HCT116 (cell line): Measurements from ENCODE around the gene SUCLG1. TPM values are rescaled to one million over a fixed set of nuclear protein-coding genes. Genes with fewer than 3 reads are reported as not detected.

Source experiments
- ATAC-seq: fragments of 200-7000 bp; cut with Tn5 transposase; 2 replicates; pipeline ENCODE4 v1.9.1; 2020; ENCODE audit warnings: mild to moderate bottlenecking, moderate library complexity
- BruUV-seq: library from RNA; stranded (reverse); fragments of 400-500 nt; replicated peaks from 2 replicates; lab custom pipeline; 2021; lab: Mats Ljungman, UMichigan
- CTCF ChIA-PET: fragments of 300-600 bp; sonication (Branson Sonifier 250); formaldehyde crosslinking; loops from one replicate; lab custom pipeline; 2021; ENCODE audit warnings: antibody characterized with exemption; lab: Charles Lee
- POLR2A ChIA-PET: fragments of 300-600, 350-600 bp; sonication (Branson Sonifier 250); formaldehyde crosslinking; loops from one replicate; lab custom pipeline; 2021; ENCODE audit warnings: antibody characterized with exemption; lab: Charles Lee
- RAD21 ChIA-PET, 2 experiments: fragments of 300-600 bp; sonication (Branson Sonifier 250); formaldehyde crosslinking; loops; one replicate each; lab custom pipeline; 2023; ENCODE audit warnings: low total read pairs in 2 of 2; ENCODE audit not compliant: uncharacterized antibody in 2 of 2, unreplicated experiment in 2 of 2, low non-redundant PET in 1 of 2; lab: Charles Lee
- DNase-seq: peaks from one replicate; pipeline ENCODE4 v3.0.0-alpha.2; 2010; ENCODE audit warnings: low read depth, low spot score
- H2AFZ ChIP-seq: fragments of 200-600 bp; shearing (Covaris generic), sonication (generic); 2 replicates; pipeline ENCODE4 v1.6.1; 2017; ENCODE audit warnings: low read depth, mixed run types, mixed read lengths, antibody characterized with exemption, low read length; ENCODE audit not compliant: poor library complexity, severe bottlenecking
- H3K27ac ChIP-seq: 2 replicates; pipeline ENCODE4 v1.5.1; 2012; ENCODE audit warnings: low read depth, low read length
- H3K27me3 ChIP-seq: fragments of 200-600 bp; sonication (generic); 2 replicates; pipeline ENCODE4 v1.6.1; 2016; ENCODE audit warnings: mixed run types, low read length, mixed read lengths; ENCODE audit not compliant: insufficient read depth
- H3K36me3 ChIP-seq, 2 experiments: fragments of 200-500 bp in 1 of 2; fragments of 200-600 bp in 1 of 2; sonication (Bioruptor generic) in 1 of 2; sonication (generic) in 1 of 2; 2 replicates each; pipeline versions ENCODE4 v1.5.1 to v1.6.1; 2014 to 2016; ENCODE audit warnings: low read length in 2 of 2, inconsistent platforms in 1 of 2, mixed read lengths in 1 of 2, mixed run types in 1 of 2; ENCODE audit not compliant: insufficient read depth in 2 of 2, control insufficient read depth in 1 of 2
- H3K4me1 ChIP-seq, 2 experiments: fragments of 200-600 bp in 1 of 2; sonication (generic) in 1 of 2; 2 replicates each; pipeline versions ENCODE4 v1.5.1 to v1.6.1; 2012 to 2017; ENCODE audit warnings: low read length in 2 of 2, inconsistent platforms in 1 of 2, mild to moderate bottlenecking in 1 of 2, mixed read lengths in 1 of 2, mixed run types in 1 of 2, moderate library complexity in 1 of 2; ENCODE audit not compliant: insufficient read depth in 2 of 2, control insufficient read depth in 1 of 2
- H3K4me2 ChIP-seq: fragments of 200-600 bp; sonication (generic); 2 replicates; pipeline ENCODE4 v1.6.1; 2017; ENCODE audit warnings: mixed run types, low read length, mixed read lengths
- H3K4me3 ChIP-seq, 2 experiments: fragments of 200-600 bp in 1 of 2; sonication (generic) in 1 of 2; replicated peaks in 1 of 2; 2 replicates each; pipeline ENCODE4 v1.5.1; 2011 to 2016; ENCODE audit warnings: low read length in 2 of 2, control low read depth in 1 of 2, low read depth in 1 of 2, mild to moderate bottlenecking in 1 of 2, mixed read lengths in 1 of 2, mixed run types in 1 of 2
- H3K79me2 ChIP-seq: fragments of 200-600 bp; sonication (generic); 2 replicates; pipeline ENCODE4 v1.6.1; 2017; ENCODE audit warnings: mild to moderate bottlenecking, mixed run types, low read length, moderate library complexity, mixed read lengths; ENCODE audit not compliant: insufficient read depth
- H3K9ac ChIP-seq: fragments of 200-600 bp; sonication (generic); 2 replicates; pipeline ENCODE4 v1.6.1; 2016; ENCODE audit warnings: low read length, mixed read lengths
- H3K9me2 ChIP-seq: fragments of 200-600 bp; sonication (generic), shearing (Covaris generic); 2 replicates; pipeline ENCODE4 v1.6.1; 2017; ENCODE audit warnings: mixed run types, mild to moderate bottlenecking, moderate library complexity; ENCODE audit not compliant: insufficient read depth
- H3K9me3 ChIP-seq, 2 experiments: fragments of 200-500 bp in 1 of 2; fragments of 200-600 bp in 1 of 2; sonication (Bioruptor generic) in 1 of 2; sonication (generic) in 1 of 2; 2 replicates each; pipeline ENCODE4 v1.6.1; 2014 to 2017; ENCODE audit warnings: low read length in 2 of 2, mixed read lengths in 2 of 2, inconsistent platforms in 1 of 2, low read depth in 1 of 2, mild to moderate bottlenecking in 1 of 2, mixed run types in 1 of 2, moderate library complexity in 1 of 2; ENCODE audit not compliant: control insufficient read depth in 1 of 2, insufficient read depth in 1 of 2
- H4K20me1 ChIP-seq: fragments of 200-600 bp; sonication (generic), shearing (Covaris generic); 2 replicates; pipeline ENCODE4 v1.6.1; 2017; ENCODE audit warnings: mixed run types, mild to moderate bottlenecking, moderate library complexity; ENCODE audit not compliant: insufficient read depth
- CEBPB ChIP-seq: IDR thresholded peaks from 2 replicates; pipeline ENCODE4 v1.6.1; 2012; ENCODE audit warnings: low read depth
- EGR1 ChIP-seq: IDR thresholded peaks from 2 replicates; pipeline ENCODE4 v1.6.1; 2012; ENCODE audit warnings: low read depth
- ELF1 ChIP-seq: IDR thresholded peaks from 2 replicates; pipeline ENCODE4 v1.6.1; 2012; ENCODE audit warnings: low read depth, borderline replicate concordance
- EZH2phosphoT487 ChIP-seq: fragments of 200-600 bp; IDR thresholded peaks from 2 replicates; pipeline ENCODE4 v1.6.1; 2018; ENCODE audit warnings: antibody characterized with exemption, borderline replicate concordance
- FOSL1 ChIP-seq: IDR thresholded peaks from 2 replicates; pipeline ENCODE4 v1.6.1; 2012; ENCODE audit warnings: low read depth
- JUND ChIP-seq: IDR thresholded peaks from 2 replicates; pipeline ENCODE4 v1.6.1; 2012
- RAD21 ChIP-seq: IDR thresholded peaks from 2 replicates; pipeline ENCODE4 v1.6.1; 2012; ENCODE audit warnings: low read depth, mild to moderate bottlenecking
- SIN3A ChIP-seq: IDR thresholded peaks from 2 replicates; pipeline ENCODE4 v1.6.1; 2012; ENCODE audit warnings: low read depth
- SP1 ChIP-seq: IDR thresholded peaks from 2 replicates; pipeline ENCODE4 v1.6.1; 2012; ENCODE audit warnings: low read depth
- SRF ChIP-seq: IDR thresholded peaks from 2 replicates; pipeline ENCODE4 v1.6.1; 2012; ENCODE audit warnings: low read depth
- TCF7L2 ChIP-seq: IDR thresholded peaks from 2 replicates; pipeline ENCODE4 v1.7.0; 2011; ENCODE audit warnings: borderline replicate concordance, inconsistent platforms; ENCODE audit not compliant: insufficient read depth, insufficient read length; ENCODE audit errors: extremely low read depth
- YY1 ChIP-seq: IDR thresholded peaks from 2 replicates; pipeline ENCODE4 v1.6.1; 2011; ENCODE audit warnings: low read length, low read depth, moderate library complexity, mild to moderate bottlenecking; ENCODE audit not compliant: insufficient replicate concordance; ENCODE audit errors: extremely low read depth
- ZNF274 ChIP-seq: fragments of 200-500 bp; sonication (Bioruptor generic); IDR thresholded peaks from 2 replicates; pipeline ENCODE4 v1.6.1; 2014; ENCODE audit warnings: mild to moderate bottlenecking, low read depth, low read length, inconsistent platforms
- intact Hi-C: fragments of 100-400 bp; cut with micrococcal nuclease; formaldehyde crosslinking; loops from 2 replicates; pipeline ENCODE4 v1.10.0; 2022
- total RNA-seq: library from RNA; stranded (reverse); gene quantifications from one replicate; pipeline ENCODE4 v1.2.1, GENCODE V29; 2021; ENCODE audit not compliant: unreplicated experiment
- TF ChIP-seq, protein P1 (sequence below), 3 experiments: fragments of 200-600 bp in 1 of 3; sonication (generic) in 1 of 3; IDR thresholded peaks in 2 of 3; conservative IDR thresholded peaks in 1 of 3; 2 replicates each; pipeline ENCODE4 v1.5.1; 2012 to 2017; ENCODE audit warnings: low read depth in 2 of 3, low read length in 2 of 3, antibody characterized with exemption in 1 of 3, borderline replicate concordance in 1 of 3, control low read depth in 1 of 3, mild to moderate bottlenecking in 1 of 3, mixed read lengths in 1 of 3, mixed run types in 1 of 3, moderate library complexity in 1 of 3; ENCODE audit not compliant: insufficient read depth in 1 of 3
- TF ChIP-seq, protein P2 (sequence below): IDR thresholded peaks from 2 replicates; pipeline ENCODE4 v1.6.1; 2011; ENCODE audit warnings: mild to moderate bottlenecking, low read length, moderate library complexity; ENCODE audit not compliant: insufficient replicate concordance; ENCODE audit errors: extremely low read depth
- TF ChIP-seq, protein P3 (sequence below): IDR thresholded peaks from 2 replicates; pipeline ENCODE4 v1.6.1; 2012
- TF ChIP-seq, protein P4 (sequence below): IDR thresholded peaks from 2 replicates; pipeline ENCODE4 v1.6.1; 2012

SUCLG1 gene
- total RNA-seq, 1 experiment from 2014 or later: 56.3 TPM

DNA sequence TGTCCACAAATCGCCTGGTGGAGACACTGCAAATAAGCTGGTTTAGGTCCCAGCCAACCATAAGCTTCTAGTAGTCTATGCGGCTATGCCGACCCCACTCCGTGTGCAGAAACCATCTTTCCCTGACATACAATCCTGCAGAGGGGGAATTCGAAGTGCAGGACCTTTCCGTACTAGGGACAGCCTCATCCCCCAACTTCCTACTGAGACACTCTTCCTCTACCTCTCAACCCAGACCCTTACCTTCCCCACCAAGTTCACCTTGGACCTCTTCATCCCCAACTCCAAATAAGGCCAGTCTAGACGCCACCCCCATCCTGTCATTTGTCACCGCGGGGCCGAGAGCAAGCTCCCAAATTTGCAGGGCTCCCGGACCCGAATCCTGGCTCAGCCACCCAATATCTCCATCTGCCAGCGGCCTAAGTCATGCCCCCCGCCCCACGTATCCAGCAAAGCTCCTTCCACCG is 496 bp downstream of the SUCLG1 start:
- Histone ChIP-seq H3K27me3 (no peaks in the 10 kb centered on the region), H3K9me3 (no peaks in the 10 kb centered on the region), H3K36me3 (no peaks in the 10 kb centered on the region), H3K79me2 (peaks cover 45% of the 10 kb centered on the region), H4K20me1 (no peaks in the 10 kb centered on the region), H3K4me2 (peak overlapping the region; percentile 88), H3K9me2 (no peaks in the 10 kb centered on the region), H3K4me3 (peak overlapping the region; percentile 76 to 95), H3K27ac (peak overlapping the region; percentile 58), H2AFZ (peak overlapping the region; percentile 91), H3K9ac (peak overlapping the region; percentile 79), H3K4me1 (peaks cover 6 to 15% of the 10 kb centered on the region in 2 experiments; a peak in 3 of 4 replicates)
- intact Hi-C loops: no loop called here
- no peak for DNase-seq
- ATAC-seq: peak; percentile 41
- ChIA-PET POLR2A (no interaction called here), RAD21 (no interaction called here), CTCF (interaction anchor here (1.0 to 2.0 kb wide), 2 partner anchors 172 to 467 kb away, joined by 3 to 5 read pairs; no protein-coding TSS in a partner anchor)
- TSS peak; percentile 63 for BruUV-seq
- TF ChIP-seq TCF7L2 (no peak), SRF (peak; percentile 82)

DNA sequence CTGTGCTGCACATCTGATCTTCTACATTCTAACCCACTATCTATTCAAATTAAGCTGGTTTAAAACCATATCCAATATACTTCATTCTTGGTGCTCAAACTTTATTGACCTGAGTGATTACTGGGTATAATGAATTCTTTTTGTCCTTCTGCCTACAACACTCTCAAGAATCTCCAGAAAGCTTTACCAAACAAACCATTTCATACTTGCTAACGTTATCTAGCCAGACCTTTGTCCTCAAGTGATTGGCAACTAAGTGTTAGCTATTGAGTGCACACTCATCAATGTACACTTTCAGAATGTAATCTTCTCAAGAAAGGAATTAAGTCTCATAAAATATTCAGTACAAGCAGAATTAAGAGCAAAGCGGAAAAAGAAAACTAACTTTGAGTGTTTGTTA is 1.4 kb downstream of the SUCLG1 start:
- Histone ChIP-seq H3K9me3 (no peaks in the 10 kb centered on the region), H3K36me3 (no peaks in the 10 kb centered on the region), H3K9me2 (no peaks in the 10 kb centered on the region), H3K9ac (no peak overlapping the region)
- TF ChIP-seq ZNF274 (no peak), TCF7L2 (no peak), FOSL1 (no peak), JUND (no peak), RAD21 (no peak), ELF1 (no peak), EZH2phosphoT487 (no peak), SIN3A (no peak), YY1 (no peak), EGR1 (no peak), SP1 (no peak), CEBPB (no peak)
- TF ChIP-seq, protein P1, sequence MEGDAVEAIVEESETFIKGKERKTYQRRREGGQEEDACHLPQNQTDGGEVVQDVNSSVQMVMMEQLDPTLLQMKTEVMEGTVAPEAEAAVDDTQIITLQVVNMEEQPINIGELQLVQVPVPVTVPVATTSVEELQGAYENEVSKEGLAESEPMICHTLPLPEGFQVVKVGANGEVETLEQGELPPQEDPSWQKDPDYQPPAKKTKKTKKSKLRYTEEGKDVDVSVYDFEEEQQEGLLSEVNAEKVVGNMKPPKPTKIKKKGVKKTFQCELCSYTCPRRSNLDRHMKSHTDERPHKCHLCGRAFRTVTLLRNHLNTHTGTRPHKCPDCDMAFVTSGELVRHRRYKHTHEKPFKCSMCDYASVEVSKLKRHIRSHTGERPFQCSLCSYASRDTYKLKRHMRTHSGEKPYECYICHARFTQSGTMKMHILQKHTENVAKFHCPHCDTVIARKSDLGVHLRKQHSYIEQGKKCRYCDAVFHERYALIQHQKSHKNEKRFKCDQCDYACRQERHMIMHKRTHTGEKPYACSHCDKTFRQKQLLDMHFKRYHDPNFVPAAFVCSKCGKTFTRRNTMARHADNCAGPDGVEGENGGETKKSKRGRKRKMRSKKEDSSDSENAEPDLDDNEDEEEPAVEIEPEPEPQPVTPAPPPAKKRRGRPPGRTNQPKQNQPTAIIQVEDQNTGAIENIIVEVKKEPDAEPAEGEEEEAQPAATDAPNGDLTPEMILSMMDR (IDR thresholded peaks at IDR 0.05 in 2 of 3, conservative IDR thresholded peaks at IDR 0.05 in 1 of 3; ENCODE audit: borderline replicate concordance in 1 of 3, insufficient read depth in 1 of 3, low read depth in 2 of 3, low read length in 2 of 3): no peak
- TF ChIP-seq, protein P2, sequence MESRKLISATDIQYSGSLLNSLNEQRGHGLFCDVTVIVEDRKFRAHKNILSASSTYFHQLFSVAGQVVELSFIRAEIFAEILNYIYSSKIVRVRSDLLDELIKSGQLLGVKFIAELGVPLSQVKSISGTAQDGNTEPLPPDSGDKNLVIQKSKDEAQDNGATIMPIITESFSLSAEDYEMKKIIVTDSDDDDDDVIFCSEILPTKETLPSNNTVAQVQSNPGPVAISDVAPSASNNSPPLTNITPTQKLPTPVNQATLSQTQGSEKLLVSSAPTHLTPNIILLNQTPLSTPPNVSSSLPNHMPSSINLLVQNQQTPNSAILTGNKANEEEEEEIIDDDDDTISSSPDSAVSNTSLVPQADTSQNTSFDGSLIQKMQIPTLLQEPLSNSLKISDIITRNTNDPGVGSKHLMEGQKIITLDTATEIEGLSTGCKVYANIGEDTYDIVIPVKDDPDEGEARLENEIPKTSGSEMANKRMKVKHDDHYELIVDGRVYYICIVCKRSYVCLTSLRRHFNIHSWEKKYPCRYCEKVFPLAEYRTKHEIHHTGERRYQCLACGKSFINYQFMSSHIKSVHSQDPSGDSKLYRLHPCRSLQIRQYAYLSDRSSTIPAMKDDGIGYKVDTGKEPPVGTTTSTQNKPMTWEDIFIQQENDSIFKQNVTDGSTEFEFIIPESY: no peak
- TF ChIP-seq, protein P3, sequence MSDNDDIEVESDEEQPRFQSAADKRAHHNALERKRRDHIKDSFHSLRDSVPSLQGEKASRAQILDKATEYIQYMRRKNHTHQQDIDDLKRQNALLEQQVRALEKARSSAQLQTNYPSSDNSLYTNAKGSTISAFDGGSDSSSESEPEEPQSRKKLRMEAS: no peak
- TF ChIP-seq, protein P4, sequence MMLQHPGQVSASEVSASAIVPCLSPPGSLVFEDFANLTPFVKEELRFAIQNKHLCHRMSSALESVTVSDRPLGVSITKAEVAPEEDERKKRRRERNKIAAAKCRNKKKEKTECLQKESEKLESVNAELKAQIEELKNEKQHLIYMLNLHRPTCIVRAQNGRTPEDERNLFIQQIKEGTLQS: no peak
- TF ChIP-seq, all 23 proteins: peak for 0
- ChIA-PET CTCF (no interaction called here), POLR2A (no interaction called here), RAD21 (no interaction called here)
- Histone ChIP-seq H3K79me2 (peaks cover 52% of the 10 kb centered on the region), H2AFZ (no peak overlapping the region), H3K27ac (no peak overlapping the region), H3K4me1 (peaks cover 6 to 15% of the 10 kb centered on the region in 2 experiments; a peak in 3 of 4 replicates), H3K4me3 (peak overlapping the region; percentile 76 to 95; a peak in 3 of 4 replicates), H3K27me3 (no peaks in the 10 kb centered on the region), H3K4me2 (peak overlapping the region; percentile 88), H4K20me1 (no peaks in the 10 kb centered on the region)
- ATAC-seq (no peak), DNase-seq (no peak)
- no TSS peak for BruUV-seq
- intact Hi-C loops: no loop called here
